GM19035 (cell line): Measurements from ENCODE around the gene ZNF276.
"Not testable (repeated sequence)": the region's sequence is repeated elsewhere in the genome, so short reads cannot be mapped to it uniquely, and the experiment has no call there.

ENCODE experiments used
- ATAC-seq: cut with Tn5 transposase; IDR thresholded peaks from one replicate; pipeline ENCODE4 v1.9.1; 2021; ENCODE audit not compliant: unreplicated experiment

The ZNF276 gene

DNA sequence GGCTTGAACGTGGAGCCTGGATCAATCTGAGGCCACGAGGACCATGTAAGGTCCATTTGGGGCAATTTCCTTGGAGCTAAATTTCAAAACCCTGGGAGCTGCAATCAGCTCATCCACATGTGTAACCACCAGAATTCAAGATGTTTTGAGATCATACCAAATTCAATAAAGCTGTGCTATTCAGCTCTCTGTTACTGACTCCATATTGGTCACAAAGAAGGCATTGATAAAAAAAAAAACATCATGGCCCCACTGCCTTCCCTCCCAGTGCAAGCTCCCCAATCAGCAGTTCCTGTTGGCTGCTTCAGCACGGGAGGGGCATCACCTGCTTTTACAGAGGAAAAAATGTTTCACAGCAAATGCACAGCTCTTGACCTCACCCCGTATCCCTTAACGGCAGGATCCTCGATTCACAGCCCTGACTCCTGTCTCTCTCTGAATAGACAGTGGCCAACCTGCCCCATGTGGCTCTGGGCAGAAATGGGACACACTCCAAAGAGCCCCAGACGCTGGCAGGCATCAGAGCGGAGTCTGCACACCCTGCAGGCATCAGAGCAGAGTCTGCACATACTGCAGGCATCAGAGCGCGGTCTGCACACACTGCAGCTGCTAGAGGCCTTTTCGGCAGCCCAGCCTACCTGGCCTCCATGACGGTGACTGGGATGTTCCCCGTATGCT lies 58.0 kb downstream of the ZNF276 start:
- no peak for ATAC-seq

DNA sequence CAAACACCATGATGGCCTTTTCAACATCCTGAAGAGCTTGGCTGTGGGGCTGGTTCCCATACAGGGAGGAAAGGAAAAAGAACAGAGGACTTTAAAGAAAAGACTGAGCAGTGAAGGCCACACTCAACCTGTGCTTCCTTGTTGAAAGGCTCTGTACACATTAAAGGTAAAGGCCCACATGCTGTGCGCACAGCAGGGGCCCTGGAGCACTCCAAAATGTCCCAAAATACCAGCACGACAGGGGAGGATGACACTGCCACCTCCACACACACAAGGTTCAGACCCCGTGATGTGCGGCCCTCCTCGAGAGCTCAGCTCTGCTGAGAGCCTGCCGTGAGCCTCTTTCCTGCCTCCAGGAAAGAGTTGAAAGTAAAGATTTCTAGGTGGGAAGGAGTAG lies 58.6 kb downstream of the ZNF276 start:
- no peak for ATAC-seq

DNA sequence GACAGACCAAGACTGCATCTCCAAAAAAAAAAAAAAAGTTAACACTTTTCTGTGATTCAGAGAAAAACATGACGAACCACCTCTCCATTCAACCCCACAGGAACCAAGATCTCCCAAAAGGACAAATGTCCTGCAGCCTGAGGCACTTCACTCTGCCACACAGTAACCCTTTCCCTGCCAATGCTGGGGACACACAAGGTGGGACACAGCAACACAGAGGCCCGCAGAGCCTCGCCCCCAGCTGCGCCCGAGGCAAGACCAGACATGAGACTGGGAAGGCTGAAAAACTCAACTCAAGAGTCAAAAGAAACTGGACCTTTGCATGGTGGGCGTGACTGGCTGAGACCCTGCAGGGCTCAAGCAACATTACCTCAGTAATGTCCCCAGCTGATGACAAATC lies 61.2 kb downstream of the ZNF276 start:
- no peak for ATAC-seq

DNA sequence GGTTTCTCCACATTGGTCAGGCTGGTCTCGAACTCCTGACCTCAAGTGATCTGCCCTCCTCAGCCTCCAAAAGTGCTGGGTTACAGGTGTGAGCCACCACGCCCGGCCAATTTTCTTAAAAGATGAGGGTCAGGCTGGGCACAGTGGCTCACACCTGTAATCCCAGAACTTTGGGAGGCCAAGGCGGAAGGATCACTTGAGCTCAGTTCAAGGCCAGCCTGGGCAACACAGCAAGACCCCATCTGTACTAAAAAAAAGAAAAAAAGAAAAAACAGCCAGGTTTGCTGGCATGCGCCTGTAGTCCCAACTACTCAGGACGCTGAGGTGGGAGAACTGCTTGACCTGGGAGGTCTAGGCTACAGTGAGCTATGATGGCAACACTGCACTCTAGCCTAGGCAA lies 62.6 kb downstream of the ZNF276 start:
- ATAC-seq = not testable (repeated sequence)

DNA sequence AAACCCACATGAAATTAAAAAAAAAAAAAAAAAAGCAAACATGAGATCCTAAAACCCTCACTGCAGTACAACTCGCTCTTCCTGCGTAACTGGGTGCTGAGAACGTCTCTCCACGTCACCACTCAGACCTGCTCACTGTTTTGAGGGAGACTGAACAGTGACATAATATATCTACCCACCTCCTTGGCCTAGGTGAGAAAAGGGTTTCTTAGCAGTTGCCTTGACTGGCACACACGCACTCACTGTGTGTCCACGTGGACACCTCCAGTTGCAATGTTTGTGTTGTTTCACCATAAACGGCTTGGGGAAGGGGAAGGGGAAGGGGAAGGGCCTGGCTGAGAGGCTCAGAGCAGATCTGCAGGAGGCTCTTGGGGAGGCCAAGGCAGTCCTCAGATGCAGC lies 63.1 kb downstream of the ZNF276 start:
- no peak for ATAC-seq

DNA sequence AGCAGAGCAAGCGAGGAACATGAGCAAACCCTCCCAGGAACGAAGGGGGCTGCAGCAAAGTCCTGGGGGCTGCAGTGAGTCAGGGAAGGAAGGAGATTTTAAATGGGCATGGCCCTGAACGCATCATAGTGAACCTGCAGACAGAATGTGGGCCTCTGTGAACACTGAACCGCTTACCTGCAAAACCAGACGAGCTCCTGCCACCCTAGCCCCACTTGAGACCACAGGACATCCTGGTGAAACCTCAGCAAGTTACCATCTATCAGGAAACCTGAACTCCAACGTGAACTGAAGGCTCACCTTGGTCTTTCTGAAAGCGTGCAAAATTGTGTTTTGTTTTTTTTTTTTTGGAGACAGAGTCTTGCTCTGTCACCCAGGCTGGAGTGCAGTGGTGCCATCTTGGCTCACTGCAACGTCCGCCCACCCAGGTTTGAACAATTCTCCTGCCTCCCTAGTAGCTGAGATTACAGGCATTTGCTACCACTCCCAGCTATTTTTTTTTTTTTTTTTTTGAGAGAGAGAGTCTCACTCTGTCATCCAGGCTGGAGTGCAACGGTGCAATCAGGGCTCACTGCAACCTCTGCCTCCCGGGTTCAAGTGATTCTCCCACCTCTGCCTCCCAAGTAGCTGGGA lies 64.3 kb downstream of the ZNF276 start:
- no peak for ATAC-seq

DNA sequence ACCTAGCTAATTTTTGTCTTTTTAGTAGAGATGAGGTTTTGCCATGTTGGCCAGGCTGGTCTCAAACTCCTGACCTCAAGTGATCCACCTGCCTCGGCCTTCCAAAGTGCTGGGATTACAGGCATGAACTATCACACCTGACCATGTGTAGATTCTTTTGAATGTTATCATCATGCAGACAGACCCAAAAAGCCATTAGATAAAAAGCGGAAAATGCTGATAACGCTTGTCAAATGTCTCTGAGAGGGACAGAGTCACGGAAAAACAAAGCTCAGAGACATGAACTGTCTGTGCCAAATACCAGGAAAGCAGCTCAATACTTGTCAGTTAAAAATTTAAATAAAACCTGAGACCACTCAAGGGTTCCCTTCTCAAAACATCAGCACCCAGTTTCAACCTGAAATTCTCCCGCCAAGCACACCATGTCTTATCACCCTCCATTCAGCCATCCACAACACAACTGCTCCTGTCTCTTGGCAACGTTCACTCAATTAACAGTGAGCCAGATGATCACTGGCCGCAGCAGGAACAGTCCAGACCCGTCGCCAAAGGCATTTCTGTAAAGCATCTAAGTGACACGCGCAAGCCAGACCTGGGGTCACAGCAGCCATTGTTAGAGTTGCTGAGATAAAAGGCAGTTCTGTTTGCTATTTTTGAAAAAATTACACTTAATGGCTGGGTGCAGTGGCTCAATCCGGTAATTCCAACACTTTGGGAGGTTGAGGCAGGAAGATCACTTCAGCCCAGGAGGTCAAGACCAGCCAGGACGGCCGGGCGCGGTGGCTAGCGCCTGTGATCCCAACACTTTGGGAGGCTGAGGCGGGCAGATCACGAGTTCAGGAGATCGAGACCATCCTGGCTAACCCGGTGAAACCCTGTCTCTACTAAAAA lies 65.4 kb downstream of the ZNF276 start:
- no peak for ATAC-seq

DNA sequence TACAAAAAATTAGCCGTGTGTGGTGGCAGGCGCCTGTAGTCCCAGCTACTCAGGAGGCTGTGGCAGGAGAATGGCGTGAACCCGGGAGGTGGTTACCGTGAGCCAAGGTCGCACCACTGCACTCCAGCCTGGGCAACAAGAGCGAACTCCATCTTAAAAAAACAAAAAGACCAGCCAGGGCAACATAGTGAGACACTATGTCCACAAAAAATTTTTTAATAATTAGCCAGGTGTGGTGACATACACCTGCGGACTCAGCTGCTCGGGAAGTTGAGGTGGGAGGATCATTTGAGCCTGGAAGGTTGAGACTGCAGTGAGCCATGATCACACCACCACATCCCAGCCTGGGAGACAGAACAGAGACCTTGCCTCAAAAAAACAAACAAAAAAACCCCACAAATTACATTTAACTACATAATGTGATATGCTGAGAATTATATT lies 66.0 kb downstream of the ZNF276 start:
- ATAC-seq = no peak
